Naive thymus-derived CD4-positive, alpha-beta T cell (primary cell): ENCODE data around the gene LRRC31. TPM values are rescaled to one million over a fixed set of nuclear protein-coding genes. Genes with fewer than 3 reads are reported as not detected.

Source experiments
- ATAC-seq: fragments of 150-1000 bp; cut with Tn5 transposase; 2 replicates; pipeline ENCODE4 v1.10.0; 2021; ENCODE audit warnings: mild to moderate bottlenecking, moderate library complexity
- CTCF ChIA-PET: fragments of 350-600 bp; sonication (Branson Sonifier 250); formaldehyde crosslinking; loops from one replicate; lab custom pipeline; 2021; ENCODE audit warnings: antibody characterized with exemption; lab: Charles Lee
- POLR2A ChIA-PET: fragments of 350-600 bp; sonication (Branson Sonifier 250); formaldehyde crosslinking; loops from one replicate; lab custom pipeline; 2021; ENCODE audit warnings: antibody characterized with exemption, inconsistent platforms; lab: Charles Lee
- DNase-seq, 9 donors: peaks; one replicate each; pipeline versions ENCODE4 v3.0.0 to v3.0.0-alpha.2; 2020 to 2022; ENCODE audit warnings: mixed read lengths in 1 of 9
- H3K27ac ChIP-seq: one replicate; pipeline ENCODE4 v1.7.0; 2013; ENCODE audit warnings: mild to moderate bottlenecking, low read depth, low read length, moderate library complexity
- H3K27me3 ChIP-seq, 2 donors: one replicate each; pipeline ENCODE4 v1.7.0; 2013; ENCODE audit warnings: low read length in 2 of 2, mild to moderate bottlenecking in 2 of 2, moderate library complexity in 2 of 2; ENCODE audit not compliant: control insufficient read depth in 2 of 2, insufficient read depth in 2 of 2
- H3K36me3 ChIP-seq, 3 experiments: 1 replicate in 2 of 3; 2 replicates in 1 of 3; pipeline ENCODE4 v1.7.0; 2013; ENCODE audit warnings: low read length in 3 of 3, mild to moderate bottlenecking in 3 of 3, moderate library complexity in 1 of 3; ENCODE audit not compliant: insufficient read depth in 3 of 3, control insufficient read depth in 2 of 3
- H3K4me1 ChIP-seq, 2 donors: one replicate each; pipeline ENCODE4 v1.7.0; 2013; ENCODE audit warnings: low read length in 2 of 2, mild to moderate bottlenecking in 2 of 2, moderate library complexity in 1 of 2; ENCODE audit not compliant: control insufficient read depth in 2 of 2, insufficient read depth in 2 of 2
- H3K4me3 ChIP-seq: 2 replicates; pipeline ENCODE4 v1.7.0; 2013; ENCODE audit warnings: mild to moderate bottlenecking, low read length
- H3K9me3 ChIP-seq, 3 experiments: 1 replicate in 2 of 3; 2 replicates in 1 of 3; pipeline ENCODE4 v1.7.0; 2013; ENCODE audit warnings: low read length in 3 of 3; ENCODE audit not compliant: control insufficient read depth in 2 of 3
- H3K27ac Mint-ChIP-seq, 9 donors: one replicate each; pipeline ENCODE4 v1.8.0; 2020 to 2022; ENCODE audit warnings: mixed read lengths in 9 of 9, mild to moderate bottlenecking in 8 of 9, moderate library complexity in 5 of 9, inconsistent platforms in 2 of 9
- H3K27me3 Mint-ChIP-seq, 5 donors: one replicate each; pipeline ENCODE4 v1.8.0; 2021 to 2022; ENCODE audit warnings: mixed read lengths in 5 of 5, mild to moderate bottlenecking in 1 of 5
- H3K36me3 Mint-ChIP-seq, 5 donors: one replicate each; pipeline ENCODE4 v1.8.0; 2020 to 2022; ENCODE audit warnings: mixed read lengths in 5 of 5, mild to moderate bottlenecking in 3 of 5, inconsistent platforms in 1 of 5
- H3K4me1 Mint-ChIP-seq, 7 donors: one replicate each; pipeline ENCODE4 v1.8.0; 2020 to 2022; ENCODE audit warnings: mixed read lengths in 7 of 7, mild to moderate bottlenecking in 3 of 7, inconsistent platforms in 1 of 7
- H3K4me3 Mint-ChIP-seq, 10 donors: one replicate each; pipeline ENCODE4 v1.8.0; 2020 to 2022; ENCODE audit warnings: mild to moderate bottlenecking in 10 of 10, mixed read lengths in 10 of 10, moderate library complexity in 6 of 10, inconsistent platforms in 2 of 10
- H3K9me3 Mint-ChIP-seq, 11 donors: one replicate each; pipeline ENCODE4 v1.8.0; 2020 to 2022; ENCODE audit warnings: mixed read lengths in 11 of 11, mild to moderate bottlenecking in 4 of 11, inconsistent platforms in 1 of 11, moderate library complexity in 1 of 11
- intact Hi-C, 2 donors: fragments of 100-400 bp; cut with micrococcal nuclease; formaldehyde crosslinking; loops; one replicate each; pipeline ENCODE4 v1.15.1; 2023
- polyA plus RNA-seq, 2 donors: library from polyadenylated mRNA; unstranded; fragments of 300-500 nt; fragmentation: Illumina TruSeq; gene quantifications; one replicate each; pipeline ENCODE4 v1.2.3, GENCODE V29; 2021
- total RNA-seq, 6 experiments: library from RNA in 5 of 6; stranded (reverse) in 5 of 6; gene quantifications; 1 replicate in 5 of 6; 2 replicates in 1 of 6; pipeline ENCODE4 v1.2.3 and lab custom pipeline; 2021 to 2026

LRRC31 gene
- not detected for total RNA-seq
- polyA plus RNA-seq = not detected
- total RNA-seq (lab: John Stamatoyannopoulos, UW) = not detected

DNA sequence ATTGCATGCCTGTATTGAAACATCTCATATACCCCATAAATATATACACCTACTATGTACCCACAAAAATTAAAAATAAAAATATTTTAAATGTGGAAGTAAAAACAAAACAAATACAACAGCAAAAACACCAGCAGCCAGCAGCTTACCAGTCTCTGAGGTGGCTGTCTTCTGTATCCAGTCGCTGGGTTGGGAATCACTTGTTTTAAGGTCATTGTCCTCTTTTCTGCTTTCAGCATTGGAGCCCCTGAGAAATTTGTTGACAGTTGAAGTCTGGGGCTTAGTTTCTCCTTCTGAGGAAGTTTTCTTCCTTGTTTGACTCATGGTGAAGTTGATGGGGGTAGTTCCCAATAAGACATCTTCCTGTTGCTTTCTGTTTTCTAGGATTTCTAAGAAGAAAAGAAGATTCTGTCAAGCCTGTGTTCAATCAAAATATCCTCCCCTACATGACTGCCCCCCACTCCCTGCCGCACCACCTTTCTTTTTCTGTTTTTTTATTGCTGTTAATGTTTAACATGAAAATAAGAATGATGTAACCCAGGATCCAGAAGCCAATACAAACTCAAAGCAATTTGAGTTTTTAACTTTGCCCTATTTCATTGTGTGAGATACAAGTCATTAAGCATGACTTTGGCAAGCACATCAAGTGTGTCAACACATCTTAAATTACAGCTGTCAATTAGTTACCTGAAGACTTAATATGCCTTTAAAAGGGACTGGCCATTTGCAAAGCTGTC is at the start of gene LRRC31:
Gene LRRC31, minus strand, starts transcription at position 452 of the 737 bp plus-strand sequence. Its CDS starts 128 bp downstream, at position 324.
- H3K4me3 Mint-ChIP-seq = peak within 1 kb of the TSS in 5 of 10 donors; percentile 18 to 78 (median 63)
- no peaks in the 10 kb centered on the region for H3K36me3 ChIP-seq
- peaks cover 0 to 35% of the 10 kb centered on the region in 2 donors for H3K4me1 ChIP-seq
- no peak within 1 kb of the TSS for H3K27ac ChIP-seq
- ChIA-PET CTCF (no interaction called here), POLR2A (interaction anchor here (1.2 kb wide), 1 partner anchor 11 kb away, joined by 5 read pairs; no protein-coding TSS in a partner anchor)
- no peak for ATAC-seq
- intact Hi-C loops = loop anchor here (5.0 to 10.0 kb wide), 2 partner anchors 545 to 1038 kb away; partner anchors contain the start of genes CLDN11 (in 1 of the 2) and EIF5A2 (in 1 of the 2)
- DNase-seq = no peak
- H3K36me3 Mint-ChIP-seq = peaks cover 0 to 2% (median 0%) of the 10 kb centered on the region in 5 donors
- no peaks in the 10 kb centered on the region for H3K27me3 Mint-ChIP-seq
- no peaks in the 10 kb centered on the region for H3K27me3 ChIP-seq
- peaks cover 24 to 57% (median 40%) of the 10 kb centered on the region in 7 donors for H3K4me1 Mint-ChIP-seq
- H3K9me3 ChIP-seq = no peaks in the 10 kb centered on the region
- no peak within 1 kb of the TSS for H3K4me3 ChIP-seq
- H3K27ac Mint-ChIP-seq = peak within 1 kb of the TSS in 7 of 9 donors; percentile 11 to 86 (median 78)
- H3K9me3 Mint-ChIP-seq = peaks cover 0 to 3% (median 0%) of the 10 kb centered on the region in 11 donors

GRCh38 chr3:169914321-169914720 is 44.6 kb upstream of the LRRC31 start:
- POLR2A ChIA-PET = interaction anchor here (0.6 kb wide), 1 partner anchor 62 kb away, joined by 3 read pairs; no protein-coding TSS in a partner anchor
- no peaks in the 10 kb centered on the region for H3K9me3 ChIP-seq
- peak overlapping the region in 1 of 9 donors; percentile 28 for H3K27ac Mint-ChIP-seq
- H3K4me1 Mint-ChIP-seq = peaks cover 0 to 8% (median 0%) of the 10 kb centered on the region in 7 donors
- no peaks in the 10 kb centered on the region for H3K36me3 Mint-ChIP-seq
- no peaks in the 10 kb centered on the region for H3K4me1 ChIP-seq
- no peak overlapping the region for H3K4me3 Mint-ChIP-seq
- H3K36me3 ChIP-seq = no peaks in the 10 kb centered on the region
- no peaks in the 10 kb centered on the region for H3K9me3 Mint-ChIP-seq
- intact Hi-C loops = no loop called here
- ATAC-seq (no peak), DNase-seq (no peak)
- H3K4me3 ChIP-seq = no peak overlapping the region
- no peak overlapping the region for H3K27ac ChIP-seq
- H3K27me3 ChIP-seq = no peaks in the 10 kb centered on the region
- H3K27me3 Mint-ChIP-seq = peaks cover 0 to 2% (median 0%) of the 10 kb centered on the region in 5 donors
- CTCF ChIA-PET = interaction anchor here (0.8 kb wide), 1 partner anchor 14 kb away, joined by 3 read pairs; no protein-coding TSS in a partner anchor

- Mint-ChIP-seq H3K9me3 (no peaks in the 10 kb centered on the region), H3K27me3 (peaks cover 0 to 2% (median 0%) of the 10 kb centered on the region in 5 donors), H3K4me1 (peaks cover 0 to 8% (median 0%) of the 10 kb centered on the region in 7 donors), H3K36me3 (no peaks in the 10 kb centered on the region), H3K4me3 (no peak overlapping the region), H3K27ac (no peak overlapping the region)
- Histone ChIP-seq H3K27me3 (no peaks in the 10 kb centered on the region), H3K4me3 (no peak overlapping the region), H3K9me3 (no peaks in the 10 kb centered on the region), H3K27ac (no peak overlapping the region), H3K36me3 (no peaks in the 10 kb centered on the region), H3K4me1 (no peaks in the 10 kb centered on the region)
- no peak for ATAC-seq
- no peak for DNase-seq
- intact Hi-C loops = no loop called here
- ChIA-PET CTCF (no interaction called here), POLR2A (no interaction called here)
These were observed 43.6 kb upstream of the LRRC31 start for GRCh38 chr3:169913323-169913722.

- Histone ChIP-seq H3K4me3 (no peak within 1 kb of the TSS), H3K27ac (no peak within 1 kb of the TSS), H3K27me3 (no peaks in the 10 kb centered on the region), H3K36me3 (no peaks in the 10 kb centered on the region), H3K4me1 (no peaks in the 10 kb centered on the region), H3K9me3 (no peaks in the 10 kb centered on the region)
- H3K36me3 Mint-ChIP-seq = no peaks in the 10 kb centered on the region
- no peak for DNase-seq
- no peak for ATAC-seq
- peaks cover 0 to 8% (median 0%) of the 10 kb centered on the region in 7 donors for H3K4me1 Mint-ChIP-seq
- peaks cover 0 to 7% (median 0%) of the 10 kb centered on the region in 5 donors for H3K27me3 Mint-ChIP-seq
- ChIA-PET POLR2A (no interaction called here), CTCF (interaction anchor here (0.8 kb wide), 1 partner anchor 43 kb away, joined by 3 read pairs; no protein-coding TSS in a partner anchor)
- no peaks in the 10 kb centered on the region for H3K9me3 Mint-ChIP-seq
- intact Hi-C loops = no loop called here
- no peak within 1 kb of the TSS for H3K4me3 Mint-ChIP-seq
- H3K27ac Mint-ChIP-seq = no peak within 1 kb of the TSS
These were observed 41.5 kb upstream of the LRRC31 start, which contains the start of gene SAMD7 for GRCh38 chr3:169911272-169911671. SAMD7 (plus strand) TSS chr3:169911572; CDS start chr3:169919499, 7,927 bp downstream.

DNA sequence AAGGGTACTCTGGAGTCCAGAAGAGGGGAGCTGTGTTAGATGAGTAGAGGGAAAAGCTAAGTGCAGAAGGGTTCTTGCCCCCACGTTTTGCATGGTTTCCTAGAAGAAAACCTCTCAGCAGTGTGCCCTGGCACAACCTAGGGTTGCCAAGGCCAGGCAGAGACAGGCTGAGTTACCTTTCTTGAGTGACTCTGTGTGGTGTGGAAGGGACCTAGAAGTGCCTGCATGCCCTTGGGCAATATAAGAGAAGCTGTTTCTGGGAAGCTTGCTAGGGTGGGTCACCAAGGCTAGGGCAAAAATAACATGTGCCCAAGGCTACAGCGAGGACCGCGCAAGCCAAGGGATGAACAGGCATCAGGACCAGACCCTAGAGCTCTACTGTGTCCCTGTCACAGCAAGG is 38.2 kb upstream of the LRRC31 start:
- Mint-ChIP-seq H3K36me3 (peaks cover 0 to 4% (median 2%) of the 10 kb centered on the region in 5 donors), H3K27me3 (peaks cover 0 to 9% (median 0%) of the 10 kb centered on the region in 5 donors), H3K9me3 (peaks cover 0 to 7% (median 0%) of the 10 kb centered on the region in 11 donors), H3K27ac (no peak overlapping the region), H3K4me3 (no peak overlapping the region), H3K4me1 (no peaks in the 10 kb centered on the region)
- Histone ChIP-seq H3K4me3 (no peak overlapping the region), H3K27ac (no peak overlapping the region), H3K4me1 (no peaks in the 10 kb centered on the region), H3K36me3 (no peaks in the 10 kb centered on the region), H3K27me3 (no peaks in the 10 kb centered on the region), H3K9me3 (no peaks in the 10 kb centered on the region)
- POLR2A ChIA-PET = no interaction called here
- ATAC-seq = no peak
- intact Hi-C loops = no loop called here
- DNase-seq = no peak
- CTCF ChIA-PET = interaction anchor here (1.0 kb wide), 1 partner anchor 11 kb away, joined by 3 read pairs; no protein-coding TSS in a partner anchor

GRCh38 chr3:169907476-169907875 is 37.7 kb upstream of the LRRC31 start:
- H3K9me3 ChIP-seq = no peaks in the 10 kb centered on the region
- no peaks in the 10 kb centered on the region for H3K27me3 ChIP-seq
- ChIA-PET CTCF (interaction anchor here (1.0 kb wide), 1 partner anchor 11 kb away, joined by 3 read pairs; no protein-coding TSS in a partner anchor), POLR2A (no interaction called here)
- H3K27me3 Mint-ChIP-seq = peaks cover 0 to 7% (median 0%) of the 10 kb centered on the region in 5 donors
- intact Hi-C loops = no loop called here
- no peaks in the 10 kb centered on the region for H3K4me1 ChIP-seq
- no peaks in the 10 kb centered on the region for H3K4me1 Mint-ChIP-seq
- no peak overlapping the region for H3K4me3 Mint-ChIP-seq
- H3K27ac ChIP-seq = no peak overlapping the region
- peaks cover 0 to 4% (median 4%) of the 10 kb centered on the region in 5 donors for H3K36me3 Mint-ChIP-seq
- H3K36me3 ChIP-seq = no peaks in the 10 kb centered on the region
- peaks cover 0 to 9% (median 0%) of the 10 kb centered on the region in 11 donors for H3K9me3 Mint-ChIP-seq
- no peak overlapping the region for H3K27ac Mint-ChIP-seq
- H3K4me3 ChIP-seq = no peak overlapping the region
- ATAC-seq = no peak
- no peak for DNase-seq
